Left lobe of liver (tissue), 2 donors: ENCODE results near the gene ACVR1C. TPM values are rescaled to one million over a fixed set of nuclear protein-coding genes. Genes with fewer than 3 reads are reported as not detected.
"Not testable (repeated sequence)": the region's sequence is repeated elsewhere in the genome, so short reads cannot be mapped to it uniquely, and the experiment has no call there.

Source experiments
- ATAC-seq: fragments of 200-7000 bp; cut with Tn5 transposase; one replicate; pipeline ENCODE4 v1.9.1; 2020; ENCODE audit warnings: mild to moderate bottlenecking, moderate library complexity
- DNase-seq: peaks from one replicate; pipeline ENCODE4 v3.0.0-alpha.2; 2020; ENCODE audit warnings: low spot score
- total RNA-seq: library from RNA; stranded (reverse); gene quantifications from one replicate; pipeline ENCODE4 v1.2.1, GENCODE V29; 2021
- donor health status: DM: no; HTN: no; CAD: no; lungs with moderate emphysema.
- donor health status: DM: no; HTN: yes; CAD: no.

ACVR1C gene
- total RNA-seq, 1 donor from 2014 or later: 2.2 TPM

GRCh38 chr2:157587576-157587975 lies 41.1 kb downstream of the ACVR1C start:
- DNase-seq: no peak

DNA sequence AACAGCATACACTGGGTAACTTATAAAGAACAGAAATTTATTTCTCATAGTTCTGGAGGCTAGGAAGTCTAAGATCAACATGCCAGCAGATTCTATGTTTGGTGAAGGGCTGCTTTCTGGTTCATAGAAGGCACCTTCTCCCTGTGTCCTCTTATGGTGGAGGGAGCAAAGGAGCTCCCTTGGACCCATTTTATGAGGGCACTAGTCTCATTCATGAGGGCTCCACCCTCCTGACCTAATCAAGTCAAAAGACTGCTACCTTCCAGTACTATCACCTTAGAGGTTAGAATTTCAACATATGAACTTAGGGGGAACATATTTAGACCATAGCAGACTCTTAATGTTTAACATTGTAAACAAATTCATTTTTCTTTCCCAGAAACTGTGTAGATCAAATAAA lies 54.5 kb downstream of the ACVR1C start:
- ATAC-seq: no peak
- no peak for DNase-seq

More at GRCh38 chr2:157587576-157587975, 41.1 kb downstream of the ACVR1C start:
- ATAC-seq: no peak

DNA sequence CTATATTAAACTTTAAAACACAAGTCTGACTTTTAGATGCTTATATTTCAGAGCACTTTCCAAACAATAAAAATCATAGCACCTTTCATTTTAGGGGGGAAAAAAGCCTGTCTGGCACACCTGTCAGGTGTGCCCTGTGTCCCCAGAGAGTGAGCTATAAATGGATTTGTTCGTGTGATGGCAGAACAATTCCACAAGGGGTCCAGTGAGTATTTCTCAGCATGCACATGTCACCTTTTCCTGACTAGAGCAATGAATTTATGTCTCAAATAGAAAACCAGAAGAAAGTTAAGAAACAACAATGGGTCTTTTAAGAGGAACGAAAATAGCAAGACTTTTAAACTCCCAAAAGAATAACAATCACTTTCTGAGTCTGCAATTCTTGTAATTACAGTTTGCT lies 55.9 kb downstream of the ACVR1C start:
- ATAC-seq: peak; percentile 70
- DNase-seq: no peak

- DNase-seq: not testable (repeated sequence)
These were observed 62.0 kb downstream of the ACVR1C start for GRCh38 chr2:157566623-157567022.

DNA sequence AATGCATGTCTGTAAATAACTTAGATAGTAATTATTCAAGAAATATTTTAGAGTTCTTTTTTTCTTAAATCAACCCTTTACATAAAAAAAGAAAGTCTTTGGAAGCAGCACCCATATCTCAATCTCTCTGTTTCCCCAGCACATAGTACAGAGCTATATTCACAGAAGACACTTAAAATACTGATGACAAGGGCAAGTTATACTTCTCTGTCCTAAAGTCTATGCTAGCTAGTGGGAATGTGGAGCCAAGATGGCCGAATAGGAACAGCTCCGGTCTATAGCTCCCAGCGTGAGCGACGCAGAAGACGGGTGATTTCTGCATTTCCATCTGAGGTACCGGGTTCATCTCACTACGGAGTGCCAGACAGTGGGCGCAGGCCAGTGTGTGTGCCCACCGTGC lies 62.6 kb downstream of the ACVR1C start:
- not testable (repeated sequence) for DNase-seq, ATAC-seq

More at GRCh38 chr2:157566623-157567022, 62.0 kb downstream of the ACVR1C start:
- ATAC-seq: not testable (repeated sequence)

DNA sequence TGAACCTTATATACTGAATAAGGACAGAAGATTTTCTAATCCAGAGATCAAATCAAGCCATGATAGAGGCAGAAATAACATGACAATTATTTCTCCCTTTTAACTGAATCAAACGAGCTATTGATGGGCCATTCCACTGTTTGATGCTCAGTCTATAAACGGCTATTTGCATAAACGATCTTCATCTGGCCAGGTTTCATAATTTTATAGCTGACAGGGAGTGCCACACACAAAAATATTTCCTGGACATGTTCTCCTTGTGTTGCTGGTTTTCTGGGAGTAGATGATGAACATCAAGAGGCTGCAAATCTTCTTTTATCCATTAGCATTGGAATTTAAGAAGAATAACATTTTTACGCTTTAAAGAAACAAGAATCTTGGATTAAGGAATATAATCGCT lies 63.1 kb downstream of the ACVR1C start:
- ATAC-seq (no peak), DNase-seq (no peak)

GRCh38 chr2:157559890-157560289 lies 68.8 kb downstream of the ACVR1C start:
- no peak for ATAC-seq
- no peak for DNase-seq

GRCh38 chr2:157559461-157559860 lies 69.2 kb downstream of the ACVR1C start:
- ATAC-seq (no peak), DNase-seq (no peak)

DNA sequence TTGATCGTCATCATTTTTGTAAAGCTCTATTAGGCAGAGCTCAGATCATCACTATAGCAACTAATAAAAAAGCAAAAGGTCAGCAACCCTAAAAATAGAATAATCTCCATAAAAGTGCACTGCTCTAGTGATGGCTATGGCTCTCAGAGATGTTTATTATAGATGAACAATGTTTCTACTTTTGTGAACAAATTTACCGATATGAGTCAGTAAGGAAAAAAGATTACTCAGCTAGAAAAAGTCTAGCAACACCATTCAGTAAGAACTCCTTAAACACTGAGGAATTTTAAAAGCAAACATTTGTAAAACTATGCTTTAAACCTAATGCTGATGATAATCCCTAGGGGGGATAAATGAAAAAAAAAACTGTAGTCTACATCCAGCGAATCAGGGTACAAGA lies 69.6 kb downstream of the ACVR1C start:
- no peak for ATAC-seq
- DNase-seq: no peak

GRCh38 chr2:157557770-157558169 lies 70.9 kb downstream of the ACVR1C start:
- ATAC-seq (no peak), DNase-seq (no peak)

GRCh38 chr2:157540102-157540501 lies 88.6 kb downstream of the ACVR1C start:
- DNase-seq: no peak
- ATAC-seq: no peak

DNA sequence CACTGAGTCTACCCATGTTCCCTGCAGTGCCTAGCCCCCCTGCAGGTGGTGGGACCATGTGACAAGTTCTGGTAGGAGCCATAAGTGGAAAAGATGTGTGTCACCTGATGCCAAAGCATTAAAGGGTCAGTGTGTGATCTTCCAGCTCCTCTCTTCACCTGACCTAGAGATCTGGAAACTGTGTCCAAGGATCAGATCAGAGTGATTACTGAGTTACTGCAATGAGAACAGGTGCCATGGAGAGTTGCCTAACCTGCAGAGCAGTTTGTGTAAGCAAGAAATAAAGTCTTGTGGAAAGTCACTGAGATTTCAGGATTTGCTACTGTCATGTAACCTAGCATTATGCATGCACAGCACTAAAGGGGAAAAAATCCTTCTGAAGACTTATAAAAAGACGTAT lies 90.6 kb downstream of the ACVR1C start:
- DNase-seq: no peak
- ATAC-seq: peak; percentile 67

GRCh38 chr2:157536815-157537214 lies 91.8 kb downstream of the ACVR1C start:
- ATAC-seq: no peak
- no peak for DNase-seq

DNA sequence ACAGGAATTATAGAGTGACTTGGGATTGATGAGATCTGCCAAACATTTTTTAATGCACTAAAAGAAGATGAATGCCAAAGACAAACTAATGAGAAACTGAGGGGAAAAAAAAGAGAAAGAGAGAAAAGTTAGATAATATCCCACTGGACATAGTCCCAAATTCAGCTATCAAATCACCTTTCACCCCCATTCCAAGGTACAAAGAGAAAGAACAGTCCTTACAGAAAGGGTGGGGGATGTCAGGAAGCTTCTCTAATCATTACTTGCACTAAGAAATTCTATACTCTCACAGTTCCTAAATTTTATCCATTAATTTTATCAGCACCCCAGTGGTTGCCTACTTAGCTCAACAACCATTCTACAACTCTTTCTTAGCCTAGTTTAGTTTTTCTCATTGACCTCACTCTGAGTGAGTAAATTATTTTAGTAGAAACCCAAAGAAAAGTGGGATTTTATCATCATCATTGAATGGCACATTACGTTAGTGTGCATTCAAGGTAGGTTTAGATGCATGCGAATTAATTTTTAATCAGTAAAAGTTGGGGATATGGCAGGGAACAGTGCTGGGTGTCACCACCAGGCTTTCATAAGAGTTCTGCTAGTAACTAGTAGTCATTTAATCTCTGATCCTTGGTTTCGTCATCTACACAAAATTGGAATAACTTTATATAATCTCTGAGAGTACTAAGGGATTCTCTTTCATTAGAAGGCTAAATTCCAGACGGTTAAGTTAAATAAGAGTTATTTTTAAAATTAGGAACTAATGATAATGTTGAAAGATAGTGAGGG lies 99.5 kb downstream of the ACVR1C start:
- DNase-seq (no peak), ATAC-seq (peak; percentile 87)

GRCh38 chr2:157526070-157526469 lies 102.6 kb downstream of the ACVR1C start:
- DNase-seq (peak; percentile 48), ATAC-seq (peak; percentile 78)

- no peak for ATAC-seq
- DNase-seq: no peak
These were observed 105.1 kb downstream of the ACVR1C start for GRCh38 chr2:157523270-157524247.

DNA sequence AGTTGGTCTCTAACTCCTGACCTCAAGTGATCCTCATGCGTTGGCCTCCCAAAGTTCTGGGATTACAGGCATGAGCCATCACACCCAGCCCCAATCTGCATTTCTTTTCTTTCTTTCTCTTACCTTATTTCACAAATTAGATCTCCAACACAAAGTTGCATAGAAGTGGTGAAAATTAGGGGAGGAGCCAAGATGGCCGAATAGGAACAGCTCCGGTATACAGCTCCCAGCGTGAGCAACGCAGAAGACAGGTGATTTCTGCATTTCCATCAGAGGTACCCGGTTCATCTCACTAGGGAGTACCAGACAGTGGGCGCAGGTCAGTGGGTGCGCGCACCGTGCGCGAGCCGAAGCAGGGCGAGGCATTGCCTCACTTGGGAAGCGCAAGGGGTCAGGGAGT lies 113.7 kb downstream of the ACVR1C start:
- not testable (repeated sequence) for ATAC-seq, DNase-seq

DNA sequence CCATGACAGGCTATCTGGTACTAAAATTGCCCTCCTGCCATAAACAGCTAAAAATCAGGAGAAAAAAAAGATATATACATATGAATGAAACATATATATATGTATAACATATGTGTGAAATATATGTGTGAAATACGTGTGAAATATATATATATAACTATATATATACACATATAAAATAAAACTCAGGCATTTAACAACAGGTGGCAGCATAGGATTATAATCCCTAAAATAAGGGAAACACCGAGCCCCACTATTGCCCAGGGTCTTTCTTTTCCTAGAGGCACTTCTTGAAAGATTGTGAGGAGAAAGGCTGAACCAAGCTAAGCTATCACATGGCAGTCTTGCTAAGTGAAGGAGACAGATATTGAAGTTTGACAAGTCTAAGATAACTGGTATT lies 118.9 kb downstream of the ACVR1C start:
- ATAC-seq (peak; percentile 57), DNase-seq (no peak)

GRCh38 chr2:157508676-157509075 lies 120.0 kb downstream of the ACVR1C start:
- DNase-seq: no peak
- ATAC-seq: no peak

DNA sequence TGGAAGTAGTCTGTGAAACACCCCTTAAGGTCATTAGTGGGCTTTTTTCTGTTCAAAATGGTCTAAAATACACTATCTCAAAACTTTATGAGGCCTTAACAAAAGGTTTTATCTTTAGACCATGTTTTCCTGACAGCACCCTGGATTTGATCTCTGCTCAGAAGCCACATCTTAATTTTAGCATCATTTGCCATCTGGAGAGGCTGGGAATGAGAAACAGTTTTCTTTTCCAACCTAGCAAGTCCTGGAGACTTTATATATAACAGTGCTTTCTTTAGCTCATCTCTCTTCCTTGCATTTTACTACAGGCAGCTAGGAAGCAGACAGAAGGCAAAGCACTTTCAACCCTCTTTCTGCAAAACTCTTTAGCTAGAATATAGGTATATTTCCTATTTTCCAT lies 122.1 kb downstream of the ACVR1C start:
- no peak for ATAC-seq

DNA sequence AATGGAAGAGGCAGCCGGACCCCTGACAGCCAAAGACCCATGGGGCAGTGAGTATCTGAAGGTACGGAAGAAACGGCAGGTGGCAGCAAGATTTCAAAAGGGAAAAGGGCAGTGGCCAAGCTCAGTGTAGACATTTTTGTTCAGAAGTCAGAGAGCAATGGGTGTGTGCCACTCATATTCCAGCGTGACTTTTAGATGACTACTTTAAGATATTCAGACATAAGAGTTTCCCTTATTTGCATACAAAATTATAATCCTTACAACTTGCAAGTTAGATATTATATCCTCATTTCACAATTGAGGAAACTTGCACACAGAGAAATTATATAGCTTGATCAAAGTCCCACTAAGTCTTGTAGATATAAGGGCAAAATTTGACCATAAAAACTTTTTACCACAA lies 124.0 kb downstream of the ACVR1C start:
- no peak for ATAC-seq

More for the DNA sequence above, 122.1 kb downstream of the ACVR1C start:
- DNase-seq: no peak

DNA sequence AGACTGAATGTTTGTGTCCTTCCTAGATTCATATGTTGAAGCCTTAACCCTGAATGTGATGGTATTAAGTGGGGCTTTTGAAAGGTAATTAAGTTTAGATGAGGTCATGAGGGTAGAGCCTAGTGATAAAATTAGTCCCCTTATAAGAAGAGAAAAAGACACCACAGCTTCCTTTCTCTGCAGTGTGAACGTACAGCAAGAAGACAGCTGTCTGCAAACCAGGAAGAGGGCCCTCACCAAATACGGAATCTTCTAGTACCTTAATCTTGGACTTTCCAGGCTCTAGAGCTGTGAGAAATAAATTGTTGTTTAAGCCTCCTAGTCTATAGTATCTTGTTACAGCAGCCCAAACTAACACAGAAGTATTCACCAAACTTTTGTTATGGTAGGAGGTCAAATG lies 127.6 kb downstream of the ACVR1C start:
- ATAC-seq (no peak), DNase-seq (no peak)

More for the DNA sequence above, 124.0 kb downstream of the ACVR1C start:
- DNase-seq: no peak
